RWPE2 (cell line): ENCODE results near the gene DBF4.

ENCODE experiments used
- ATAC-seq: fragments of 200-7000 bp; cut with Tn5 transposase; 3 replicates; pipeline ENCODE4 v1.9.1; 2021; ENCODE audit warnings: low read depth
- DNase-seq: peaks from one replicate; pipeline ENCODE4 v3.0.0-alpha.2; 2020; ENCODE audit warnings: low spot score
- H3K27ac ChIP-seq: fragments of 450-650 bp; 2 replicates; pipeline ENCODE4 v1.5.1; 2017; ENCODE audit warnings: mild to moderate bottlenecking; ENCODE audit not compliant: poor library complexity, severe bottlenecking
- H3K27me3 ChIP-seq: fragments of 250-450 bp; sonication (Bioruptor Pico); 2 replicates; pipeline ENCODE4 v1.5.1; 2021; ENCODE audit warnings: mild to moderate bottlenecking, moderate library complexity; ENCODE audit not compliant: insufficient read depth, poor library complexity, severe bottlenecking
- H3K36me3 ChIP-seq: fragments of 250-450 bp; sonication (Bioruptor Pico); 2 replicates; pipeline ENCODE4 v1.5.1; 2020; ENCODE audit warnings: low read depth, mild to moderate bottlenecking, moderate library complexity
- H3K4me1 ChIP-seq: fragments of 250-450 bp; sonication (Bioruptor Pico); 2 replicates; pipeline ENCODE4 v1.5.1; 2021; ENCODE audit warnings: mild to moderate bottlenecking, moderate library complexity; ENCODE audit not compliant: insufficient read depth, poor library complexity, severe bottlenecking
- H3K4me3 ChIP-seq: fragments of 250-450 bp; sonication (Bioruptor Pico); 2 replicates; pipeline ENCODE4 v1.5.1; 2021; ENCODE audit warnings: mild to moderate bottlenecking, moderate library complexity; ENCODE audit not compliant: severe bottlenecking
- H3K9me3 ChIP-seq: fragments of 250-450 bp; sonication (Bioruptor Pico); 2 replicates; pipeline ENCODE4 v1.5.1; 2021; ENCODE audit warnings: mild to moderate bottlenecking, moderate library complexity; ENCODE audit not compliant: severe bottlenecking
- TF ChIP-seq, protein P1 (sequence below): fragments of 450-650 bp; IDR thresholded peaks from one replicate; pipeline ENCODE4 v1.5.1; 2017; ENCODE audit warnings: mild to moderate bottlenecking, moderate library complexity; ENCODE audit not compliant: poor library complexity, severe bottlenecking

DBF4 gene

GRCh38 chr7:87875151-87876039 lies 898 bp upstream of the DBF4 start:
- H3K27me3 ChIP-seq: no peaks in the 10 kb centered on the region
- DNase-seq (no peak), ATAC-seq (no peak)
- peaks cover 4% of the 10 kb centered on the region for H3K9me3 ChIP-seq
- peaks cover 2% of the 10 kb centered on the region for H3K4me1 ChIP-seq
- H3K27ac ChIP-seq: peak overlapping the region; percentile 90
- H3K36me3 ChIP-seq: peaks cover 34% of the 10 kb centered on the region
- TF ChIP-seq, protein P1, sequence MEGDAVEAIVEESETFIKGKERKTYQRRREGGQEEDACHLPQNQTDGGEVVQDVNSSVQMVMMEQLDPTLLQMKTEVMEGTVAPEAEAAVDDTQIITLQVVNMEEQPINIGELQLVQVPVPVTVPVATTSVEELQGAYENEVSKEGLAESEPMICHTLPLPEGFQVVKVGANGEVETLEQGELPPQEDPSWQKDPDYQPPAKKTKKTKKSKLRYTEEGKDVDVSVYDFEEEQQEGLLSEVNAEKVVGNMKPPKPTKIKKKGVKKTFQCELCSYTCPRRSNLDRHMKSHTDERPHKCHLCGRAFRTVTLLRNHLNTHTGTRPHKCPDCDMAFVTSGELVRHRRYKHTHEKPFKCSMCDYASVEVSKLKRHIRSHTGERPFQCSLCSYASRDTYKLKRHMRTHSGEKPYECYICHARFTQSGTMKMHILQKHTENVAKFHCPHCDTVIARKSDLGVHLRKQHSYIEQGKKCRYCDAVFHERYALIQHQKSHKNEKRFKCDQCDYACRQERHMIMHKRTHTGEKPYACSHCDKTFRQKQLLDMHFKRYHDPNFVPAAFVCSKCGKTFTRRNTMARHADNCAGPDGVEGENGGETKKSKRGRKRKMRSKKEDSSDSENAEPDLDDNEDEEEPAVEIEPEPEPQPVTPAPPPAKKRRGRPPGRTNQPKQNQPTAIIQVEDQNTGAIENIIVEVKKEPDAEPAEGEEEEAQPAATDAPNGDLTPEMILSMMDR: no peak
- peak overlapping the region; percentile 62 for H3K4me3 ChIP-seq

GRCh38 chr7:87876869-87877234 lies 559 bp downstream of the DBF4 start:
- Histone ChIP-seq H3K36me3 (peaks cover 41% of the 10 kb centered on the region), H3K9me3 (peaks cover 2% of the 10 kb centered on the region), H3K4me3 (peak overlapping the region; percentile 62), H3K27ac (peak overlapping the region; percentile 90), H3K27me3 (no peaks in the 10 kb centered on the region), H3K4me1 (peaks cover 2% of the 10 kb centered on the region)
- DNase-seq (peak; percentile 60), ATAC-seq (peak; percentile 32; the same call in 2 of the 3 replicates)
- TF ChIP-seq, protein P1: no peak

GRCh38 chr7:87877366-87878040 lies 1.2 kb downstream of the DBF4 start:
- peak overlapping the region; percentile 90 for H3K27ac ChIP-seq
- no peak for ATAC-seq
- peak overlapping the region; percentile 62 for H3K4me3 ChIP-seq
- no peaks in the 10 kb centered on the region for H3K9me3 ChIP-seq
- no peaks in the 10 kb centered on the region for H3K27me3 ChIP-seq
- TF ChIP-seq, protein P1: no peak
- no peak for DNase-seq
- peaks cover 2% of the 10 kb centered on the region for H3K4me1 ChIP-seq
- H3K36me3 ChIP-seq: peaks cover 43% of the 10 kb centered on the region

GRCh38 chr7:87878208-87878735 lies 2.0 kb downstream of the DBF4 start:
- peaks cover 51% of the 10 kb centered on the region for H3K36me3 ChIP-seq
- TF ChIP-seq, protein P1: no peak

More at GRCh38 chr7:87878208-87878735, 2.0 kb downstream of the DBF4 start:
- no peaks in the 10 kb centered on the region for H3K9me3 ChIP-seq
- H3K27me3 ChIP-seq: no peaks in the 10 kb centered on the region
- H3K4me1 ChIP-seq: peaks cover 2% of the 10 kb centered on the region
- H3K4me3 ChIP-seq: peak overlapping the region; percentile 62
- ATAC-seq (no peak), DNase-seq (no peak)
- H3K27ac ChIP-seq: no peak overlapping the region
